AG10803 (cell line): ENCODE data around the gene WDR45B.
A peak's percentile ranks its signal among the peaks of the same experiment; 100 is the strongest.
"Not testable (repeated sequence)": the region's sequence is repeated elsewhere in the genome, so short reads cannot be mapped to it uniquely, and the experiment has no call there.

ENCODE experiments used
- DNase-seq: peaks from one replicate; pipeline ENCODE4 v3.0.0; 2010; ENCODE audit warnings: low read depth
- H3K4me3 ChIP-seq: 2 replicates; pipeline ENCODE4 v1.5.1; 2011; ENCODE audit warnings: mild to moderate bottlenecking, low read length, control low read depth
- TF ChIP-seq, protein P1 (sequence below): conservative IDR thresholded peaks from 2 replicates; pipeline ENCODE4 v1.5.1; 2011; ENCODE audit warnings: mild to moderate bottlenecking, low read length, control low read depth, inconsistent platforms

The WDR45B gene

DNA sequence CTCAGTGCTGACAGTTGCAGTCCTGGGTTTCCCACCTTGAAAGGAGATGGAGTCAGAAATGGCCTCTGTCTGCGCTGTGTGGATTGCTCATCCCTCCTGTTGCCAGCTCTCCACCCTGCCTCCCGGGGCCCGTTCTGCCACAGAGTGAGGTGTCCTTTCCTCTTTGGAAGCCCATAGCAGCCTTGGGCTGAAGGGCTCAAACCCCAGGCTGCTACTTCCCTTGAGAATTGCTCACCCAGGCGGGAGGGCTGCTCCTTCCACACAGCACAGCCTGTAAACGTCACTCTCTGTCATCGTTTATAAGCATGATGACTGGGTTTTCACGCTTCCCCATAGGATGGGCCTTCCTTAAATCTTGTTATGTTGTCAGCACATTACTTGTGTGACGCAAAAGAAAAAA lies 66.0 kb downstream of the WDR45B start:
- H3K4me3 ChIP-seq = no peak overlapping the region
- peak; percentile 13 for DNase-seq
- TF ChIP-seq, protein P1, sequence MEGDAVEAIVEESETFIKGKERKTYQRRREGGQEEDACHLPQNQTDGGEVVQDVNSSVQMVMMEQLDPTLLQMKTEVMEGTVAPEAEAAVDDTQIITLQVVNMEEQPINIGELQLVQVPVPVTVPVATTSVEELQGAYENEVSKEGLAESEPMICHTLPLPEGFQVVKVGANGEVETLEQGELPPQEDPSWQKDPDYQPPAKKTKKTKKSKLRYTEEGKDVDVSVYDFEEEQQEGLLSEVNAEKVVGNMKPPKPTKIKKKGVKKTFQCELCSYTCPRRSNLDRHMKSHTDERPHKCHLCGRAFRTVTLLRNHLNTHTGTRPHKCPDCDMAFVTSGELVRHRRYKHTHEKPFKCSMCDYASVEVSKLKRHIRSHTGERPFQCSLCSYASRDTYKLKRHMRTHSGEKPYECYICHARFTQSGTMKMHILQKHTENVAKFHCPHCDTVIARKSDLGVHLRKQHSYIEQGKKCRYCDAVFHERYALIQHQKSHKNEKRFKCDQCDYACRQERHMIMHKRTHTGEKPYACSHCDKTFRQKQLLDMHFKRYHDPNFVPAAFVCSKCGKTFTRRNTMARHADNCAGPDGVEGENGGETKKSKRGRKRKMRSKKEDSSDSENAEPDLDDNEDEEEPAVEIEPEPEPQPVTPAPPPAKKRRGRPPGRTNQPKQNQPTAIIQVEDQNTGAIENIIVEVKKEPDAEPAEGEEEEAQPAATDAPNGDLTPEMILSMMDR = no peak

DNA sequence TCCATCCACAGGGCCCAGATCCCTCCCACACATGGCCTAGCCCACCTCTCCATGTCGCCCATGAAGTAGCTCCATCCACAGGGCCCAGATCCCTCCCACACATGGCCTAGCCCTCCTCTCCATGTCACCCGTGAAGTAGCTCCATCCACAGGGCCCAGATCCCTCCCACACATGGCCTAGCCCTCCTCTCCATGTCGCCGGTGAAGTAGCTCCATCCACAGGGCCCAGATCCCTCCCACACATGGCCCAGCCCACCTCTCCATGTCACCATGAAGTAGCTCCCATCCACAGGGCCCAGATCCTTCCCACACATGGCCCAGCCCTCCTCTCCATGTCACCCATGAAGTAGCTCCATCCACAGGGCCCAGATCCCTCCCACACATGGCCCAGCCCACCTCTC lies 68.3 kb downstream of the WDR45B start:
- not testable (repeated sequence) for DNase-seq, H3K4me3 ChIP-seq

DNA sequence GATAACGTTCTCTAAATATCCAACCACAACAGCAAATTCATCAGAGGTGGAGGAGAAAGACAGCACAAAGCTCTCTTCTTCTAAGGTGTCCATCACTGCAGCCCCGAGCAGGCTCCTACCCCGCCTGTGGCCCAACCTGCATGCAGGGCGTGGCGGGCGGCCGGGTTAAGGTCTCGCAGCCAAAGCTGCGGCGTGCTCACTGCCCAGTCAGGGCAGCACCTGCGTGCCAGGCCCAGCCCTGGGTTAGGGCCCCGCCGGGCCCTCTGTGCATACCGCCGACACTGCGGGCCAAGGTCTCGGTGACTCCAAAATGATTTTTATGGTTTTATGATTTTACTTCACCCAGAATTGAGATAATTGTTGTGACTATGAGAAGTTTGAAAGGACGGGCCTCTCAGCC lies 70.9 kb downstream of the WDR45B start:
- no peak overlapping the region for H3K4me3 ChIP-seq
- TF ChIP-seq, protein P1 = no peak
- DNase-seq = no peak

DNA sequence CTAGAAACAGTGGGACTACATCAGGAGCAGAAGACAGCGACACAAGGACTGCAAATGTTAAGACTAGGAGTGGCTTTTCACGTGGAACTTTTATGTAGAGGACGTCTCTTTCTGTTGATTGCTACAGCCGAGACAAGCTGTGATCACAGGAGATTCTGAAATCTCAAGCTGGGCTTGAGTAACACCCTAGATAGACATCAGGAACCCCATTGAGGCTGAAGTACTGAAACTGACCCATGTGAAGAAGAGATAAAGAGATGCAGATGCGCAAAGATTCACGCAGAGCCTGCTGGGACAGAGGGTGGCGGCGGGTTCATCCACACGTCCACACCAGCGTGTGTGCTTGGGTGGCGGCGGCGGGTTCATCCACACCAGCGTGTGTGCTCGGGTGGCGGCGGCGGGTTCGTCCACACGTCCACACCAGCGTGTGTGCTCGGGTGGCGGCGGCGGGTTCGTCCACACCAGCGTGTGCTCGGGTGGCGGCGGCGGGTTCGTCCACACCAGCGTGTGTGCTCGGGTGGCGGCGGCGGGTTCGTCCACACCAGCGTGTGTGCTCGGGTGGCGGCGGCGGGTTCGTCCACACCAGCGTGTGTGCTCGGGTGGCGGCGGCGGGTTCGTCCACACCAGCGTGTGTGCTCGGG lies 72.5 kb downstream of the WDR45B start:
- not testable (repeated sequence) for H3K4me3 ChIP-seq, DNase-seq

DNA sequence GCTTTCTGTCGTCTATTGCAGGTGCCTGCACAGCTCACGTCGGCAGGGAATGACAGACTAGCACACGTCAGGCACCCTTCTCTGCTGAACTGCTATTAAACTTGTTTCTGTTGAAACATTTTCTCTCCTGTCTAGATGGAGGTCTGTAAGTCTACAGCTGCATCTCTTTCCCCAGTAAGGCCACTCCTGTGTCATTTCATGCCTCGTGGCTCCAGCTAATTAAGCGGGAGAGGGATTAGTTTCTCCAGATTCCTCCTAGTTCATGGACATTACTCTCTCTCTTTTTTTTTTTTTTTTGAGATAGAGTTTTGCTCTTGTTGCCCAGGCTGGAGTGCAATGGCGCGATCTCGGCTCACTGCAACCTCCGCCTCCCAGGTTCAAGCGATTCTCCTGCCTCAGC lies 74.2 kb downstream of the WDR45B start:
- DNase-seq = no peak
- TF ChIP-seq, protein P1 = no peak
- no peak overlapping the region for H3K4me3 ChIP-seq

DNA sequence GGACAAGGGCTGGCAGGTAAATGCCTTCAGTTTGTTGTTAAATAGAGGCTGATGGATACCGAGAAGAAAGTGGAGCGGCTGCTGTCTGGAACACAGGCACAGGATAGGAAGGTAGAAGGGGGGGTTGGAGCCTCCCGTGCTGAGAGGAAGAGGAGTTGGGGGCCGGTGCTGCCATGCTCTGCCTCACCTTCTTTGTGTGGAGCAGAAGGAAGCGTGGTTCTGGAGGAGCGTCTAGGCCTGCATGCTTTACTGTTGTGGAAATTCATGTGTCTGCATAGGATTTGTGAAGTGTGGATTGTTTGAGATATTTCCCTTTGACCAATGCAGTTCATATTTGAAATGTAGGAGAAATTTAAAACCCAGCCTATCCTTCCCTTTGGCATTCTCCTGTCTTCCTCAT lies 76.4 kb downstream of the WDR45B start:
- H3K4me3 ChIP-seq = no peak overlapping the region
- no peak for DNase-seq
- TF ChIP-seq, protein P1 = no peak

DNA sequence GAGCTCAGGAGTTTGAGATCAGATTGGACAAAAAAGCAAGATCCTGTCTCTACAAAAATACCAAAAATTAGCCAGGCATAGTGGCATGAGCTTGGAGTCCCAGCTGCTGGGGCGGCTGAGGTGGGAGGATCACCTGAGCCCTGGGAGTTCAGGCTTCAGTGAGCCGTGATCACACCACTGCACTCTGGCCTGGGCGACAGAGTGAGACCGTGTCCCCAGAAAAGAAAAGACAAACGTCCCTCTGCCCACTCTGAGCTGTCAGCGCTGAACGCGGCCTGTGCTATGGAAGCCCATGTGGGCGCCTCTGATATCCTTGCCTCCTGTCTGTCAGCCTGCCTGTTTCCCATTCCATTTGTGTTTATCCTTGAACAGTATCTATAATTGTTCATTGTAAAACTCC lies 78.0 kb downstream of the WDR45B start:
- TF ChIP-seq, protein P1 = no peak
- no peak overlapping the region for H3K4me3 ChIP-seq
- no peak for DNase-seq

DNA sequence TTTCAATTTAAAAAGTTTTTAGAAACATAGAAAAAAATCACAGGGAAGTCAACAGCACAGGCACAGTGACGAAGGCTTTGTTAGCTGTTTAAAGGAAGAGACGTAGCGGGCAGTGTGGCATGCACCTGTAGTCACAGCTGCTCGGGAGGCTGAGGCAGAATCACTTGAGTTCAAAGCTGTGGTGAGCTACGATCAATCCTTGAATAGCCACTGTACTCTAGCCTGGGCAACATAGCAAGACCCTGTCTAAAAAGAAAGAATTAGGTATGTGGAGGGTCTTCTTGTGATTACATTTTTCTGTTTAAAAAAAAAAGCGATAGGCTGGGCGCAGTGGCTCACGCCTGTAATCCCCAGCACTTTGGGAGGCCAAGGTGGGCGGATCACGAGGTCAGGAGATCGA lies 78.6 kb downstream of the WDR45B start:
- no peak overlapping the region for H3K4me3 ChIP-seq
- TF ChIP-seq, protein P1 = no peak
- no peak for DNase-seq
